Large intestine (tissue), 3 donors: ENCODE results near the gene IVNS1ABP. TPM values are rescaled to one million over a fixed set of nuclear protein-coding genes. Genes with fewer than 3 reads are reported as not detected.

ENCODE experiments used
- DNase-seq, 2 donors: peaks; one replicate each; pipeline versions ENCODE4 v3.0.0 to v3.0.0-alpha.2; 2013
- H3K27ac ChIP-seq: one replicate; pipeline ENCODE4 v1.5.1; 2013; ENCODE audit warnings: low read length
- H3K27me3 ChIP-seq: 2 replicates; pipeline ENCODE4 v1.6.1; 2013; ENCODE audit warnings: low read length; ENCODE audit not compliant: control insufficient read depth, insufficient read depth
- H3K36me3 ChIP-seq: 2 replicates; pipeline ENCODE4 v1.6.1; 2013; ENCODE audit warnings: low read length; ENCODE audit not compliant: control insufficient read depth, insufficient read depth
- H3K4me1 ChIP-seq: one replicate; pipeline ENCODE4 v1.6.1; 2013; ENCODE audit warnings: low read length; ENCODE audit not compliant: control insufficient read depth, insufficient read depth
- H3K4me3 ChIP-seq: one replicate; pipeline ENCODE4 v1.5.1; 2013; ENCODE audit warnings: low read length
- H3K9me3 ChIP-seq: one replicate; pipeline ENCODE4 v1.6.1; 2013; ENCODE audit warnings: mild to moderate bottlenecking, low read depth, low read length, moderate library complexity; ENCODE audit not compliant: control insufficient read depth
- WGBS: methylation state at CpG from one replicate; pipeline ENCODE4 v1.1.5; 2013; ENCODE audit warnings: low lambda C conversion rate; ENCODE audit not compliant: insufficient coverage; 5-methylcytosine and 5-hydroxymethylcytosine counted together
- polyA plus RNA-seq: library from polyadenylated mRNA; unstranded; fragments of 120-200 nt; gene quantifications from one replicate; pipeline ENCODE4 v1.2.1, GENCODE V29; 2013

IVNS1ABP gene
- polyA plus RNA-seq, 1 donor = 173 TPM

- Histone ChIP-seq H3K4me1 (no peaks in the 10 kb centered on the region), H3K9me3 (no peaks in the 10 kb centered on the region), H3K36me3 (peaks cover 3% of the 10 kb centered on the region), H3K27ac (no peak overlapping the region), H3K4me3 (no peak overlapping the region), H3K27me3 (no peaks in the 10 kb centered on the region)
- no CpG with 5 or more reads among the region's 2 CpGs for WGBS
- no peak for DNase-seq
Measured at GRCh38 chr1:185280589-185280988, 36.5 kb downstream of the IVNS1ABP start.

- Histone ChIP-seq H3K27ac (no peak overlapping the region), H3K4me1 (no peaks in the 10 kb centered on the region), H3K4me3 (no peak overlapping the region), H3K9me3 (no peaks in the 10 kb centered on the region), H3K27me3 (no peaks in the 10 kb centered on the region), H3K36me3 (peaks cover 3% of the 10 kb centered on the region)
- DNase-seq = no peak
Measured at GRCh38 chr1:185279571-185279970, 37.5 kb downstream of the IVNS1ABP start.

GRCh38 chr1:185271921-185272320, 45.1 kb downstream of the IVNS1ABP start:
- Histone ChIP-seq H3K9me3 (no peaks in the 10 kb centered on the region), H3K27ac (no peak overlapping the region), H3K36me3 (no peaks in the 10 kb centered on the region), H3K4me3 (no peak overlapping the region), H3K27me3 (no peaks in the 10 kb centered on the region), H3K4me1 (no peaks in the 10 kb centered on the region)
- 86% methylated on average over 3 of the region's 4 CpGs for WGBS
- no peak for DNase-seq

- 50% methylated on average over 1 of the region's 2 CpGs for WGBS
- no peaks in the 10 kb centered on the region for H3K4me1 ChIP-seq
- DNase-seq = no peak
- H3K27ac ChIP-seq = no peak overlapping the region
- H3K36me3 ChIP-seq = no peaks in the 10 kb centered on the region
- no peaks in the 10 kb centered on the region for H3K9me3 ChIP-seq
- no peaks in the 10 kb centered on the region for H3K27me3 ChIP-seq
- no peak overlapping the region for H3K4me3 ChIP-seq
Measured at GRCh38 chr1:185268352-185268751, 48.7 kb downstream of the IVNS1ABP start.

- Histone ChIP-seq H3K27me3 (no peaks in the 10 kb centered on the region), H3K4me3 (no peak overlapping the region), H3K9me3 (no peaks in the 10 kb centered on the region), H3K36me3 (no peaks in the 10 kb centered on the region), H3K27ac (no peak overlapping the region), H3K4me1 (no peaks in the 10 kb centered on the region)
- DNase-seq = no peak
Measured at GRCh38 chr1:185267701-185268100, 49.3 kb downstream of the IVNS1ABP start.

- no peak overlapping the region for H3K27ac ChIP-seq
- DNase-seq = no peak
- H3K27me3 ChIP-seq = no peaks in the 10 kb centered on the region
- H3K36me3 ChIP-seq = no peaks in the 10 kb centered on the region
- H3K9me3 ChIP-seq = no peaks in the 10 kb centered on the region
- H3K4me3 ChIP-seq = no peak overlapping the region
- no peaks in the 10 kb centered on the region for H3K4me1 ChIP-seq
- WGBS = no CpG with 5 or more reads among the region's 3 CpGs
Measured at GRCh38 chr1:185267301-185267700, 49.7 kb downstream of the IVNS1ABP start.

GRCh38 chr1:185265314-185265713, 51.7 kb downstream of the IVNS1ABP start:
- Histone ChIP-seq H3K4me3 (no peak overlapping the region), H3K9me3 (no peaks in the 10 kb centered on the region), H3K36me3 (no peaks in the 10 kb centered on the region), H3K27me3 (no peaks in the 10 kb centered on the region), H3K27ac (no peak overlapping the region), H3K4me1 (no peaks in the 10 kb centered on the region)
- WGBS = 100% methylated on average over 3 of the region's 4 CpGs
- DNase-seq = no peak

- no CpG with 5 or more reads among the region's 1 CpG for WGBS
- Histone ChIP-seq H3K27ac (no peak overlapping the region), H3K4me3 (no peak overlapping the region), H3K36me3 (no peaks in the 10 kb centered on the region), H3K9me3 (no peaks in the 10 kb centered on the region), H3K27me3 (no peaks in the 10 kb centered on the region), H3K4me1 (no peaks in the 10 kb centered on the region)
- DNase-seq = no peak
Measured at GRCh38 chr1:185263780-185264179, 53.3 kb downstream of the IVNS1ABP start.

GRCh38 chr1:185263292-185263691, 53.8 kb downstream of the IVNS1ABP start:
- no peak overlapping the region for H3K27ac ChIP-seq
- H3K36me3 ChIP-seq = no peaks in the 10 kb centered on the region
- no peaks in the 10 kb centered on the region for H3K27me3 ChIP-seq
- 86% methylated on average over 1 of the region's 3 CpGs for WGBS
- no peaks in the 10 kb centered on the region for H3K9me3 ChIP-seq
- no peak overlapping the region for H3K4me3 ChIP-seq
- no peaks in the 10 kb centered on the region for H3K4me1 ChIP-seq
- no peak for DNase-seq

- DNase-seq = no peak
- no peaks in the 10 kb centered on the region for H3K27me3 ChIP-seq
- no CpG with 5 or more reads among the region's 1 CpG for WGBS
- H3K4me3 ChIP-seq = no peak overlapping the region
- no peaks in the 10 kb centered on the region for H3K4me1 ChIP-seq
- H3K27ac ChIP-seq = no peak overlapping the region
- no peaks in the 10 kb centered on the region for H3K9me3 ChIP-seq
- no peaks in the 10 kb centered on the region for H3K36me3 ChIP-seq
Measured at GRCh38 chr1:185262151-185262550, 54.9 kb downstream of the IVNS1ABP start.

- WGBS = 89% methylated on average over 1 of the region's 1 CpG
- Histone ChIP-seq H3K36me3 (no peaks in the 10 kb centered on the region), H3K4me3 (no peak overlapping the region), H3K27me3 (no peaks in the 10 kb centered on the region), H3K4me1 (no peaks in the 10 kb centered on the region), H3K9me3 (no peaks in the 10 kb centered on the region), H3K27ac (no peak overlapping the region)
- no peak for DNase-seq
Measured at GRCh38 chr1:185260611-185261010, 56.4 kb downstream of the IVNS1ABP start.
